ENCODE data around the gene RAG2. TPM values are rescaled to one million over a fixed set of nuclear protein-coding genes. Genes with fewer than 3 reads are reported as not detected.

Gene RAG2
- total and polyA plus RNA-seq, 4 donors = not detected

GRCh38 chr11:36605221-36606216 is 7.5 kb upstream of the RAG2 start:
- Histone ChIP-seq H3K9me3 (ENCODE audit: control insufficient read depth, low read length) (no peaks in the 10 kb centered on the region), H3K27me3 (ENCODE audit: control insufficient read depth in 1 of 2, insufficient read depth in 2 of 2, low read length in 1 of 2) (no peaks in the 10 kb centered on the region), H3K36me3 (ENCODE audit: control insufficient read depth in 1 of 2, insufficient read depth in 2 of 2, low read length in 1 of 2) (no peaks in the 10 kb centered on the region), H3K27ac (ENCODE audit: low read depth in 1 of 2, low read length in 2 of 2) (no peak overlapping the region), H3K4me1 (ENCODE audit: control insufficient read depth in 1 of 2, insufficient read depth in 2 of 2, low read length in 2 of 2) (no peaks in the 10 kb centered on the region), H3K4me3 (ENCODE audit: low read length in 2 of 2) (no peak overlapping the region)
- 81 to 88% methylated on average over 6 of the region's 6 CpGs for WGBS, 2 donors
- intact Hi-C loops (cut with DNase I) = no loop called here
- DNase-seq (no peak), ATAC-seq (ENCODE audit: low FRiP score) (no peak)

GRCh38 chr11:36602135-36602534 is 4.1 kb upstream of the RAG2 start:
- no peaks in the 10 kb centered on the region for H3K36me3 ChIP-seq (ENCODE audit: control insufficient read depth in 1 of 2, insufficient read depth in 2 of 2, low read length in 1 of 2)
- no peak for DNase-seq
- H3K27ac ChIP-seq (ENCODE audit: low read depth in 1 of 2, low read length in 2 of 2) = no peak overlapping the region
- no peaks in the 10 kb centered on the region for H3K4me1 ChIP-seq (ENCODE audit: control insufficient read depth in 1 of 2, insufficient read depth in 2 of 2, low read length in 2 of 2)
- H3K9me3 ChIP-seq (ENCODE audit: control insufficient read depth, low read length) = no peaks in the 10 kb centered on the region
- intact Hi-C loops (cut with DNase I) = no loop called here
- no peak overlapping the region for H3K4me3 ChIP-seq (ENCODE audit: low read length in 2 of 2)
- ATAC-seq (ENCODE audit: low FRiP score) = no peak
- H3K27me3 ChIP-seq (ENCODE audit: control insufficient read depth in 1 of 2, insufficient read depth in 2 of 2, low read length in 1 of 2) = no peaks in the 10 kb centered on the region

GRCh38 chr11:36601155-36601554 is 3.1 kb upstream of the RAG2 start:
- 91 to 95% methylated on average over 2 of the region's 2 CpGs for WGBS, 2 donors
- H3K4me3 ChIP-seq (ENCODE audit: low read length in 2 of 2) = no peak overlapping the region
- no peaks in the 10 kb centered on the region for H3K9me3 ChIP-seq (ENCODE audit: control insufficient read depth, low read length)
- DNase-seq (no peak), ATAC-seq (ENCODE audit: low FRiP score) (no peak)
- no peaks in the 10 kb centered on the region for H3K36me3 ChIP-seq (ENCODE audit: control insufficient read depth in 1 of 2, insufficient read depth in 2 of 2, low read length in 1 of 2)
- no peaks in the 10 kb centered on the region for H3K27me3 ChIP-seq (ENCODE audit: control insufficient read depth in 1 of 2, insufficient read depth in 2 of 2, low read length in 1 of 2)
- no peak overlapping the region for H3K27ac ChIP-seq (ENCODE audit: low read depth in 1 of 2, low read length in 2 of 2)
- intact Hi-C loops (cut with DNase I) = no loop called here
- no peaks in the 10 kb centered on the region for H3K4me1 ChIP-seq (ENCODE audit: control insufficient read depth in 1 of 2, insufficient read depth in 2 of 2, low read length in 2 of 2)

- no peaks in the 10 kb centered on the region for H3K9me3 ChIP-seq (ENCODE audit: control insufficient read depth, low read length)
- no peak overlapping the region for H3K27ac ChIP-seq (ENCODE audit: low read depth in 1 of 2, low read length in 2 of 2)
- no peaks in the 10 kb centered on the region for H3K4me1 ChIP-seq (ENCODE audit: control insufficient read depth in 1 of 2, insufficient read depth in 2 of 2, low read length in 2 of 2)
- DNase-seq (no peak), ATAC-seq (ENCODE audit: low FRiP score) (no peak)
- no peaks in the 10 kb centered on the region for H3K27me3 ChIP-seq (ENCODE audit: control insufficient read depth in 1 of 2, insufficient read depth in 2 of 2, low read length in 1 of 2)
- H3K36me3 ChIP-seq (ENCODE audit: control insufficient read depth in 1 of 2, insufficient read depth in 2 of 2, low read length in 1 of 2) = no peaks in the 10 kb centered on the region
- 84 to 87% methylated on average over 7 of the region's 7 CpGs for WGBS, 2 donors
- no peak overlapping the region for H3K4me3 ChIP-seq (ENCODE audit: low read length in 2 of 2)
- intact Hi-C loops (cut with DNase I) = no loop called here
Observed at GRCh38 chr11:36600180-36600579, 2.1 kb upstream of the RAG2 start.

- intact Hi-C loops (cut with DNase I) = no loop called here
- Histone ChIP-seq H3K36me3 (ENCODE audit: control insufficient read depth in 1 of 2, insufficient read depth in 2 of 2, low read length in 1 of 2) (no peaks in the 10 kb centered on the region), H3K27ac (ENCODE audit: low read depth in 1 of 2, low read length in 2 of 2) (no peak overlapping the region), H3K4me3 (ENCODE audit: low read length in 2 of 2) (no peak overlapping the region), H3K4me1 (ENCODE audit: control insufficient read depth in 1 of 2, insufficient read depth in 2 of 2, low read length in 2 of 2) (peaks cover 0 to 2% of the 10 kb centered on the region in 2 donors), H3K27me3 (ENCODE audit: control insufficient read depth in 1 of 2, insufficient read depth in 2 of 2, low read length in 1 of 2) (no peaks in the 10 kb centered on the region), H3K9me3 (ENCODE audit: control insufficient read depth, low read length) (no peaks in the 10 kb centered on the region)
- no peak for DNase-seq
- ATAC-seq (ENCODE audit: low FRiP score) = no peak
Observed at GRCh38 chr11:36596880-36597279, 1.2 kb downstream of the RAG2 start.

GRCh38 chr11:36594316-36594989 is 3.6 kb downstream of the RAG2 start, which contains the start of gene IFTAP:
TSS of gene IFTAP (plus strand) at chr11:36594502. CDS start at chr11:36610104, 15,602 bp downstream.
- Histone ChIP-seq H3K36me3 (ENCODE audit: control insufficient read depth in 1 of 2, insufficient read depth in 2 of 2, low read length in 1 of 2) (no peaks in the 10 kb centered on the region), H3K9me3 (ENCODE audit: control insufficient read depth, low read length) (no peaks in the 10 kb centered on the region), H3K4me1 (ENCODE audit: control insufficient read depth in 1 of 2, insufficient read depth in 2 of 2, low read length in 2 of 2) (peaks cover 0 to 2% of the 10 kb centered on the region in 2 donors), H3K27ac (ENCODE audit: low read depth in 1 of 2, low read length in 2 of 2) (no peak within 1 kb of the TSS), H3K27me3 (ENCODE audit: control insufficient read depth in 1 of 2, insufficient read depth in 2 of 2, low read length in 1 of 2) (no peaks in the 10 kb centered on the region), H3K4me3 (ENCODE audit: low read length in 2 of 2) (peak within 1 kb of the TSS; percentile 43 to 63)
- WGBS, 2 donors = 0 to 1% methylated on average over 29 of the region's 29 CpGs
- peak; percentile 50 to 55 for DNase-seq
- intact Hi-C loops (cut with DNase I) = no loop called here
- ATAC-seq (ENCODE audit: low FRiP score) = peak; percentile 97

GRCh38 chr11:36591433-36591832 is 6.6 kb downstream of the RAG2 start:
- ATAC-seq (ENCODE audit: low FRiP score) = no peak
- no peak for DNase-seq
- H3K27ac ChIP-seq (ENCODE audit: low read depth in 1 of 2, low read length in 2 of 2) = no peak overlapping the region
- H3K36me3 ChIP-seq (ENCODE audit: control insufficient read depth in 1 of 2, insufficient read depth in 2 of 2, low read length in 1 of 2) = no peaks in the 10 kb centered on the region
- H3K27me3 ChIP-seq (ENCODE audit: control insufficient read depth in 1 of 2, insufficient read depth in 2 of 2, low read length in 1 of 2) = no peaks in the 10 kb centered on the region
- H3K9me3 ChIP-seq (ENCODE audit: control insufficient read depth, low read length) = no peaks in the 10 kb centered on the region
- intact Hi-C loops (cut with DNase I) = no loop called here
- H3K4me3 ChIP-seq (ENCODE audit: low read length in 2 of 2) = no peak overlapping the region
- peaks cover 0 to 2% of the 10 kb centered on the region in 2 donors for H3K4me1 ChIP-seq (ENCODE audit: control insufficient read depth in 1 of 2, insufficient read depth in 2 of 2, low read length in 2 of 2)
- 46 to 48% methylated on average over 1 of the region's 1 CpG for WGBS, 2 donors

GRCh38 chr11:36590513-36590912 is 7.5 kb downstream of the RAG2 start:
- no peak for DNase-seq
- Histone ChIP-seq H3K27ac (ENCODE audit: low read depth in 1 of 2, low read length in 2 of 2) (no peak overlapping the region), H3K4me3 (ENCODE audit: low read length in 2 of 2) (no peak overlapping the region), H3K9me3 (ENCODE audit: control insufficient read depth, low read length) (no peaks in the 10 kb centered on the region), H3K36me3 (ENCODE audit: control insufficient read depth in 1 of 2, insufficient read depth in 2 of 2, low read length in 1 of 2) (no peaks in the 10 kb centered on the region), H3K4me1 (ENCODE audit: control insufficient read depth in 1 of 2, insufficient read depth in 2 of 2, low read length in 2 of 2) (peaks cover 0 to 2% of the 10 kb centered on the region in 2 donors), H3K27me3 (ENCODE audit: control insufficient read depth in 1 of 2, insufficient read depth in 2 of 2, low read length in 1 of 2) (no peaks in the 10 kb centered on the region)
- 36 to 50% methylated on average over 4 of the region's 4 CpGs for WGBS, 2 donors
- ATAC-seq (ENCODE audit: low FRiP score) = no peak
- intact Hi-C loops (cut with DNase I) = no loop called here
